ENCODE results near the gene YPEL4.
A peak's percentile ranks its signal among the peaks of the same experiment; 100 is the strongest.

Gene YPEL4

GRCh38 chr11:57648801-57649735 lies 644 bp downstream of the YPEL4 start:
- no peak for DNase-seq

- no peak for DNase-seq
Observed at GRCh38 chr11:57647960-57648800, 1.5 kb downstream of the YPEL4 start.

DNA sequence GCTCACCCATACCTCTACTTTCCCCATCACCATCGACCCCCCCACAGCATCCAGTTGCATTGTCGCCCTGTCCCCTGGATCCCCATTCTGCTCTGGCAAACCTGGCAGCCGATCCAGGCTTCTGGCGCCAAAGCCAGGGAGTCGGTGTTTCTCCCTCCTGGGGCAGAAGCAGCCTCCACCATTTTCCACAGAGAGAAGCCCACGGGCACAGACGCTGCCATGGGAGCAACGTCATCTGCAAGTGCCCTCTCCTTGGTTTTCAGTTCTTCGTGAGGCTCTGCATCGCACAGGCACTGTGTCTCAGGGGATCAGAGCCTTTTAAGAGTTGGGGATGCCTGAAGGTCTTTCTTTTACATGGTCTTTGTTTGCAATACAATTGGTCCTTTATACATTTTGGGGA lies 2.3 kb downstream of the YPEL4 start:
- no peak for DNase-seq

DNA sequence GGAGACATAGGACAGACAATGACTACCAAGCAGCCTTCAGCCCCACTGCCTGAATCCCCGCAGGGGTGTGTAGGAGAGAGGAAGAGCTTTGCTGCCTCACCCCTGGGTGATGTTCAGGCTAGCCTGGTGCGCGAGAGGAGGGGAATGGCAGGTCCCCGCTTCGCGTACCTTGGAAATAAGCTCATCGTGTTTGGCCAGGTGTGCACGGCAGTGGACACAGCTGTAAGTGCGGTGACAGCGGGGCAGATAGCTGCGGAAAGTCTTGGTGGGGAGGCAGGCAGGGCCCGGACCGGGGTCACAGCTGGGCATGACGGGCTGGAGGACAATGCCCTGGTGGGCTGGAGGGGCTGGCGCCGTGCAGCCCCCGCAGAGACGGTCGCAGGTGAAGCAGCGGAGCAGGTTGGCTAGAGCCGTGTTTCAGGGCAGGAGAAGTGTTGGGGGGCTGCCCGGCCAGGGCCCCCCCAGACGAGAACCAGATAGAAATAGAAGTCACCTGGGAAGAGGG lies 2.9 kb downstream of the YPEL4 start:
- no peak for DNase-seq

GRCh38 chr11:57646194-57646798 lies 3.4 kb downstream of the YPEL4 start:
- DNase-seq: no peak

- DNase-seq: no peak
Observed at GRCh38 chr11:57645689-57646085, 4.0 kb downstream of the YPEL4 start.

- no peak for DNase-seq
Observed at GRCh38 chr11:57644748-57645688, 4.7 kb downstream of the YPEL4 start.

DNA sequence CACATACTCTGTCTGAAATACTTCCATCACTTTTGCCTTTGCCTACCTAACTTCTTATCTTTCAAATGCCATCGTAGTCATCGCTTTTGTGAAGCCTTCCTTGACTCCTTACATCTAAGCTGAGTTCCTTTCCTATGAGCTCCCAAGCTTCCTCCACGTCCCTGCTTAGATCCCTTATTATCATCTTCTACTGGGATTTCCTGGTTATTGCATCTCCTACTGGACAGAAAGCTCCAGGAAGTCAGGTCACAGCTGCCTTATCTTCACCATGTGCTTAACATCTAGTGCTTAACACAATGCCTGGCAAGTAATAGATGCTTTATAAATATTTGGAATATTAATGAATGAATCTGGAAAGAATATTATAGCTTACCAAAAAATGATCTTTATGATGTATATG lies 5.9 kb downstream of the YPEL4 start:
- DNase-seq: no peak

- DNase-seq: no peak
Observed at GRCh38 chr11:57641011-57641807, 8.5 kb downstream of the YPEL4 start.

DNA sequence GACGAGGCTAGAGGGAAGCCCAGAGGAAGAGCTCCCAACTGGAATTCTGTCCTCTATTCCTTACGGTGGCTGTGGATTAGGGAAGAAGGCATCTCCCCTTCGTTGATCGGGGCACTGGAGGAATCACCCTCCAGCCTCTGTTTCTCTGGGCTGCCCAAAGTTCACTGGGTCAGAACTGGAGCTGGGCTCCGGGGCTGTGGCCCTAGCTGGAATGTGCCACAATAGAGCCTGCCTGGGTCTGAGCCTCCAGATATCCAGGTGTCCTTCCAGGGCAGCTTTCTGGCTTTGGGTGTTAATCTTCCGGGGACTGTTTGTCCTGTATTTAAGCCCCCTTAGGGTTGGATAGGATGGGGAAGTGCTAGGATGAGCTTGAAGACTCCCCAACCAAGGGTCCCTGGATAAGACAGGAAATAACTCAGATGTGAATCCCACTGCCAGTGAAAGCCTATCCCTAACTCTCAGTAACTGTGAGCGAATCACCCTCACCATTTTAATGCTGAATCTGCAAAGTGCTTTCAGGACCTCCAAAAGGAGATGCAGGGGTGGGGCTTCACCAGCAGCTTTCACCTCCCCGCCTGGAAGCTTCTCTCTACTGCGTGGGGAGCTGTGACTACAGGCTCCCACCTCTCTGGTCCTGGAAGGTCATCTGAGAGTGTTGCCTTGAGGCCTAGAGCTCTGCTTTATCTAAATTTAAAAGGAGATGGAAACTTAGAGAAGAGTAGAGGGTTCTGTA lies 9.5 kb downstream of the YPEL4 start:
- no peak for DNase-seq

GRCh38 chr11:57639321-57640067 lies 10.2 kb downstream of the YPEL4 start:
- DNase-seq: no peak

GRCh38 chr11:57638811-57639320 lies 10.8 kb downstream of the YPEL4 start:
- DNase-seq: no peak

- peak; percentile 54 for DNase-seq
Observed at GRCh38 chr11:57638005-57638781, 11.5 kb downstream of the YPEL4 start.

- DNase-seq: no peak
Observed at GRCh38 chr11:57637626-57638004, 12.1 kb downstream of the YPEL4 start.

DNA sequence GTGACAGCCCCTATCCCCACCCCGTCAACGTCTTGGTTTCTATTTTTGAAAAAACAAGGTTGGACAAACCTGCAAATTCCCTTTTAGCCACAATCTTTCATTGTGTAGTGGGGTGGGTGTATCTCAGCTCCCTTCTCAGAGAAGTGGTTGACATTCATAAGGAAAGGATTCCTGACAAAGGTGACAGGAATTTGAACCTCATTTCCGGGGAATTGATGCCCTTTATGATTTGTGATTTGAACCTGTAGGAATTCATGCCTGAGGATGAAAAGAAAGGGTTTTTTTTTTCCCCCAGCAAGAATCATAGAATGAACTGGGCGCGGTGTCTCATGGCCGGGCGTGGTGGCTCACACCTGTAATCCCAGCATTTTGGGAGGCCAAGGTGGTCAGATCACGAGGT lies 14.5 kb downstream of the YPEL4 start:
- DNase-seq: no peak

GRCh38 chr11:57634311-57634710 lies 15.4 kb downstream of the YPEL4 start:
- no peak for DNase-seq

DNA sequence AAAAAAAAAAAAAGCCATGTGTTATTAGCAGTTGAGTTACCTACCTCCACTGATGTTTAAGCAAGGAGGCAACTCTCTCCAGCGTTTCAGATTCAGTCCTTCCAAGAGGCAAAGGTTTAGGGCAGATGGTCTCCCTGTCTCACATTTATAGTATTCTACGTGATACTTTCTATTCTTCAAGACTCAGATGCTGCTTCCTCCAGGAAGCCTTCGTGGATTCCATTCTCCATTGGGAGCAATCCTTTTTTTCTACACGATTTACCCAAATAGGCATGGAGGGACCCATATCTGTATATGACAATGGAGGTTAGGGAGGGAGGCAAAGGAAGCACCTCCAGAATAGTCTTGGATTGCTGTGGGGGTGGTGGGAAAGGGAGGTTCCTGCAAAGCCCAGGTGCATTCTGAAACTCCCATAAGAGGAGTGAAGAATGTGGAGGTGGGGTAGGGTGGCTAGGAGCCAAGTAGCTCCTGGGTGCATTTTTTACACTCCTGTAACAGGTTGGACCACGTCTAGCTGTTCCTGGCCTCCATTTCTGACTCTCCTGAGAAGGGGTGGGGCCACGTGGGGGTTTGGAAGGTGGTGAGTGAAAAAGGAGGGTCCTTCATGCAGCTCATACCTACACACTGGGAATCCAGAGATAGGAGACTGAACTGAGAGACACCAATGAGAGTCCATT lies 16.2 kb downstream of the YPEL4 start:
- no peak for DNase-seq

GRCh38 chr11:57632116-57632515 lies 17.6 kb downstream of the YPEL4 start:
- no peak for DNase-seq

All from T1000 (cell line).